ENCODE results near the gene ARG2. TPM values are rescaled to one million over a fixed set of nuclear protein-coding genes. Genes with fewer than 3 reads are reported as not detected.
"Not testable (repeated sequence)": the region's sequence is repeated elsewhere in the genome, so short reads cannot be mapped to it uniquely, and the experiment has no call there.

Gene ARG2
- total RNA-seq, 2 experiments from 2014 or later: 5.5 to 5.6 TPM

GRCh38 chr14:67582061-67582460, 37.7 kb upstream of the ARG2 start:
- ChIA-PET POLR2A (no interaction called here), CTCF (interaction anchor here (1.0 kb wide), 1 partner anchor 11 kb away, joined by 3 read pairs; no protein-coding TSS in a partner anchor)

DNA sequence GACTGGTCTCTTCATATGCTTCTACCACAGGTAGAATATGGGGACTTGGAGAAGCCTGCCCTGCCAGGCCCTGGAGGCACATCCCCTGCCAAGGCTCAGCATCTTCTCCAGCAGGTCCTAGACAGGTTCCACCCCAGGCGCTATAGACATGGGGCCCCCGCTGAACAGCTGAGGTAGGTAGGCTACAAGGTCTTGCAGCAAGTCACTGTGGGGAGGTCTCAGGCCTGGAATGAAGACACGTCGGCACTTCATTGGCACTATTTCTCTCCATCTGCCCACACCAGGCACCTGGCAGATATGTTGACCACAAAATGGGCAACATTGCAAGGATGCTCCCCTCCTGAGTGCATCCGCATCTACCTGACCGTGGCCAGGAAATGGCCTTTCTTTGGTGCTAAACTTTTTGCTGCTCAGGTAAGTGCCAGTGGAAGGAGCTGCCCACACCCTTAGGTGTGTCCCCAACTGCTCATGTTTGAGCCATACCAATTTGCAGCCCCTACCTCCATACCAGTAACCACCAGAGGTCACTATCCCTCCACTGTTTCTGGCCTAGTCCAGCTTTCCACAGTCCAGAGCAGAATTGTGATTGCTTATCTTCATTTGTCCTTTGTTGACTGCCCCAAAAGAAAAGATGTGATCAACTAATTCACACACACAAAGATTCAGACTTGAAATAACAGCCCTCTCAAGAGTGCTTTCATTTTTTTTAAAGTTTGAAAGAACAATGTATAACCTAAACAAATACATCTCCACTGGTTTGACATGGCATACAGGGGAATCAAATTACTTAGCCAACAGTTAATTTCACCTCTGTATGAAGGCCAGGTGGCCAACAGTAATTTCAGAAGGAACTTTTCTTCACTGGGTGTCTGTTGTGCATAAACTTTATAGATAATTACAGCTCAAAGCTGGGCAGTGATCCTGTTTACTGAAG, 35.7 kb upstream of the ARG2 start:
- ChIA-PET POLR2A (no interaction called here), CTCF (interaction anchor here (0.6 to 1.8 kb wide), 8 partner anchors 12 to 121 kb away, joined by 3 to 9 read pairs (median 4); partner anchors contain the start of genes PIGH and PLEKHH1)

DNA sequence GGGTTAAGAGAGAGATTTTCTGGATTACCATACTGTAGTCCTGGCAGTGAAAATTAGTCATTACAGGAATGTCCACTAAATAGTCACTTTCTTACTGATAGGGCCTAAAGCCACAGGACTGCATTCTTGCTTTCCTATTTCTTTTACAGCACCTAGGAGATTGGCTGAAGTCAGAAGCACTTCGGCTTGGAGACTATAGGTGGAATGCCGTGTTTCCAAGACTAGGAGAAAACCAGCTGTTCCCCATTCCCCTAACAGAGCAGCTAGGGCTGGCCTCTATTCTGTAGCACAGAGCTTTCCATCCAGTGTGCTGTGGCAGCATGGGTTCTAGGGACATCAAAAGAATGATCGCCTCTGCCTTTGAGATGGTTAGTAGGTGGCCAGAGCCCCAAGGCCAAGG, 34.7 kb upstream of the ARG2 start:
- POLR2A ChIA-PET: no interaction called here
- CTCF ChIA-PET: interaction anchor here (0.9 to 1.8 kb wide), 5 partner anchors 15 to 120 kb away, joined by 3 to 9 read pairs (median 4); partner anchors contain the start of genes PIGH and PLEKHH1

GRCh38 chr14:67586369-67586768, 33.4 kb upstream of the ARG2 start:
- ChIA-PET POLR2A (no interaction called here), CTCF (interaction anchor here (0.7 to 1.5 kb wide), 3 partner anchors 15 to 160 kb away, joined by 3 read pairs; no protein-coding TSS in a partner anchor)

DNA sequence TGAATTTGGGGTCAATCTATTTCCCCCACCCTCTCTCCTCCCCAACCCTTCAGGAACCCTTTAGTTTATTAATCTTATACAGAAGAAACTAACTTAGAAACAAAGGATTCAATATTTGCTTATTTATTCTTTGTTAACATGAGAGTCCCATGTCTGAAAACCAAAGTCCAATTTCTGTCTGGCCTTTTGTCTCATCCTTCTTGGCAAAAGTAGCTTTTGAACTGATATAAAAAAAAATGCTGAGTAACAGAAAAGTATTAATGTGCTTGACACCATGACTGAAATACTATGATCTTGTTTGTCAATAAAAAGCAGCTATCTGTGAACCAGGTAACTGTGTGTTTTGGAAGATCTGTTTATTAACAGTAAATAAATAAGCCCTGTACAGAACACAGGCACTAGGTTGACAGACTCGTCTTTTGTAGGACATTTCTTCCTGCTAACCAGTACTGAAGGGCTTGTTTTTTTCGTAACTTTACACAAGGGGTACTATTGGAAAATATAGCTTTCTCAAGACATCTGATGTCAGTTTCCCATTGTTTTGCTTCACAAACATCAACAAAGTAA, 30.4 kb upstream of the ARG2 start:
- POLR2A ChIA-PET: no interaction called here
- CTCF ChIA-PET: interaction anchor here (2.5 kb wide), 1 partner anchor 10 kb away, joined by 10 read pairs; the partner anchor contains the start of gene PIGH

- CTCF ChIA-PET, POLR2A ChIA-PET: not testable (repeated sequence)
These were observed 26.1 kb upstream of the ARG2 start for GRCh38 chr14:67593650-67594049.

DNA sequence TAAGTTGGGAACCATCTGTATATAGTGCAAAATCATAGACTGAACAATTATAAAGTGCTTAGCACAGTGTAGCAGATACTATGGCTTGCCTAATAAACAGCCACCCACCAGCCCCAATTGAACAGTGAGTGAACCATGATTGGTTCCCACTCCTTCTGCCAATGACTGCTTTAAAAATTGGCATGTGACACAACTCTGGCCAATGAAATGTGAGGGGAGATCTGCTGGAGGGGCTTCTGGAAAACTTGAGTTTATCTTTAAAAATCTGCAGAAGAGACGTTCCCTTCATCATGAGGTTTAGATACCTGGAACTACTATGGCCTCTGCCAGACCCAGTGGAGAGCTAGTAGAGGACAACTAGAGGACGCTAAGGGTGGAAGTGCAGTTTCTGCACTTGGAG, 24.3 kb upstream of the ARG2 start:
- POLR2A ChIA-PET: no interaction called here
- CTCF ChIA-PET: no interaction called here

DNA sequence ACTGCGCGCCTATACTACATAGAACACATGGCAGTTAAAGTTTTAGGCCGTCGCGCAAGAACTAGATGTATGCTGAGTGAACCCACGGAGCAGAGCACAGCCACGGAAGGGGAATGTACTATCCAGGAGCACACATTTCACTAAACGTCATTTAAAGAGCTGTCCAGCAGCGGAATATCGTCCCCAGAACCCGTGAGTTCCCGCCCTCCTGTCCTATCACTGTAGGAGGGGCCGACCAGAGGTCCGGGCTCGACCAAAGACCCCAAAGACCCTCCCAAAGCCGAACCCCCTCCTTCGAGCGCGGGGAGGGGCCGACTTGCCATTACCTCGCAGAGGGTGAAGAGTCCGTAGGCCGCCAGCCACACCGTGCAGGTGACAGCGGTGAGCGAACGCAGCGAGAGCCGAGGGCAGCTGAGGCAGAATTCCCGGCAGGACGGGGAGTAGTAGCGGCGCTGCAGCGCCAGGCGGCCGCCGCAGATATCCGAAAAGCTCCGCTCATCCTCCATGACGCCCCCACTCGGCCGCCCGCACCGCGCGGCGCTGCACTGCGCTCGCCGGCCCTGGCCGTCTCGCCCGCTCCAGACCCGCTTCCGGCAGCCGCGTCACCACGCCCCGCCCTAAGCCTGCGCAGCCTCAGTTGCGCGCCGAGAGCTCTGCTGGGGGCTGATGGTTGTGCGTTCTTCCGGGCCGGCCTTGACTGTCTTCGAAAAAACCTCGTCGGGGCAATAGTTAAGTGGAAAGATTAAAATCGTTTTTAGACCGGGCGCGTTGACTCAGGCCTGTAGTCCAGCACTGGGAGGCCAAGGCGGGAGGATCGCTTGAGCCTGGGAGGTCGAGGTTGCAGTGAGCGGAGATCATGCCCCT, 19.8 kb upstream of the ARG2 start, which contains the start of gene PIGH:
PIGH (minus strand) TSS at position 571 of the 864 bp plus-strand sequence; CDS start at position 506, 65 bp downstream.
- POLR2A ChIA-PET: interaction anchor here (0.5 to 2.1 kb wide), 6 partner anchors 19 to 173 kb away, joined by 3 to 13 read pairs (median 4); partner anchors contain the start of gene RDH11
- CTCF ChIA-PET: interaction anchor here (0.7 to 2.5 kb wide), 12 partner anchors 10 to 172 kb away, joined by 3 to 10 read pairs (median 4); partner anchors contain the start of gene RDH11

DNA sequence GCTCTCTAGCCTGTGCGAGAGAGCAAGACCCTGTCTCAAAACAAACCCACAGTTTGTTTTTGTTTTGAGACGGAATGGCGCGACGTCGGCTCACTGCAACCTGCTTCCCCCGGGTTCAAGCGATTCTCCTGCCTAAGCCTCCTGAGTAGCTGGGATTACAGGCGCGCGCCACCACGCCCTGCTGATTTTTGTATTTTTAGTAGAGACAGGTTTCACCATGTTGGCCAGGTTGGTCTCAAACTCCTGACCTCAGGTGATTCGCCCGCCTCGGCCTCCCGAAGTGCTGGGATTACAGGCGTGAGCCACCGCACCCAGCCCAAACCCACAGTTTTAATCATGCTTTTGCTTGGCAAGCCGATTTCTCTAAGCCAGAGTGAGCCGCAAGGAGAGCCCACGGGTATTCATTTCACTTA, 19.2 kb upstream of the ARG2 start:
- ChIA-PET POLR2A (interaction anchor here (0.5 to 2.1 kb wide), 5 partner anchors 18 to 174 kb away, joined by 3 to 13 read pairs (median 4); partner anchors contain the start of gene RDH11), CTCF (interaction anchor here (0.7 to 2.5 kb wide), 8 partner anchors 11 to 122 kb away, joined by 3 to 10 read pairs (median 6); partner anchors contain the start of gene RDH11)

DNA sequence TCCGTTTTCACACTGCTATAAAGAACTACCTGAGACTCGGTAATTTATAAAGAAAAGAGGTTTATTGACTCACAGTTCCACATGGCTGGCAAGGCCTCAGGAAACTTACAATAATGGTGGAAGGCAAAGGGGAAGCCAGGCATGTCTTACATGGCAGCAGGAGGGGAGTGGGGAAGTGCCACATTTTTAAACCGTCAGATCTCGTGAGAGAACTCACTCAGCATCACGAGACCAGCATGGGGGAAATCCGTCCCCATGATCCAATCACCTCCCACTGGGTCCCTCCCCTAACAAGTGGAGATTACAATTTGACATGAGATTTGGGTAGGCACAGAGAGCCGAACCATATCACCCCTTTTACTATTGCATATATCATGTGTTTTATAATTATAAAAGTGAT, 17.6 kb upstream of the ARG2 start:
- ChIA-PET CTCF (no interaction called here), POLR2A (no interaction called here)

DNA sequence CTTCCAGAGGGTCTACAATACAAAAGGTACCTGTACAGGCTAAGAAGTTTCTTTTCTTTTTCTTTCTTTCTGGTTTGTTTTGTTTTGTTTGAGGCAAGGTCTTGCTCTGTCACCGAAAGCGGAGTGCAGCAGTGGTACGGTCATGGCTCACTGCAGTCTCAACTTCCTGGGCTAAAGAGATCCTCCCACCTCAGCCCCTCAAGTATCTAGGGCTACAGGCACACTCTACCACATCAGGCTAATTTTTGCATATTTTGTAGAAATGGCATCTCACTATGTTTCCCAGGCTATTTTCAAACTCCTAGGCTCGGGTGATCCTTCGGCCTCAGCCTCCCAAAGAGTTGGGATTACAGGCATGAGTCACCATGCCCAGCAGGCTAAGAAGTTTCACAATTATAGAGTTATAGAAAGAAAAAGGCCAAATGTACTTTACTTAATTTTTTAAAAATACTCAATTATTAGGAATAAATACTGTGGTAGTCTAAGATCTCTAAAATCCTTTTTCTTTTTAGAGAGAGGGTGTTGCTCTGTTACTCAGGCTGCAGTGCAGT, 16.6 kb upstream of the ARG2 start:
- ChIA-PET CTCF (no interaction called here), POLR2A (no interaction called here)

DNA sequence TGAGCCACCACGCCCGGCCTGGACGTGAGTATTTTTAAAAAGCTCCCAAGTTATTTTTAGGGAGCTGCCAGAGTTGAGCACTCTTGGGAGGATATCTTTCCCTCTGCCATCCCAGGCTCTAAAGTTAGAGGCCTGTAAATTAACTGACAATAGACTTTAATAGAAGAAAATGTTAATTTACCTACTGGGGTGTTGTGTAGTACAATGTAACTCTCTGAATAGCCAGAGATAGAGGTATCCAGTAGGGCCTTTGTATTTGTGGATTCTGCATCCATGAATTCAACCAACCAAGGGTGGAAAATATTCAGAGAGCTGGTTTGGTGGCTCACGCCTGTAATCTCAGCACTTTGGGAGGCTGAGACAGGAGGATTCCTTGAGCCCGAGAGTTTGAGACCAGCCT, 12.1 kb upstream of the ARG2 start:
- CTCF ChIA-PET: no interaction called here
- POLR2A ChIA-PET: no interaction called here

GRCh38 chr14:67609642-67610310, 9.9 kb upstream of the ARG2 start:
- CTCF ChIA-PET: no interaction called here
- POLR2A ChIA-PET: no interaction called here

DNA sequence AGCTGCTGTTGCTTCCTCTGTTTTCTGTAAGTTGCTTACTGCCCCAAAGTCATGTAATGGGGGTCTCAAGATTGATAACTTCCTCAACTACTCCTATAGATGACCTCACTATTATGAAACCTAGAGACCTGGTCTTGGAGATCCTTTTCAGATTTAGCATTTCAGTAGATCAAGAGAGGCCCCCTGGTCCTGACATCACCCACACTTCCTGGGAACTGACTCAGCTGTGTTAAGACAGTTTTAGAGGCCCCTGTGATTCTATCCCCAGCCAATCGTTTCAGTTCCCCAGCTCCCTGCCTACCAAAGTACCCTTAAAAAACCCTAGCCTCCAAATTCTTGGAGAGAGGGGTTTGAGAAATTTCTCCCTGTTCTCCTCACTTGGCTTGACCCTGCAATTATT, 9.2 kb upstream of the ARG2 start:
- POLR2A ChIA-PET: interaction anchor here (0.7 kb wide), 1 partner anchor 64 kb away, joined by 3 read pairs; no protein-coding TSS in a partner anchor
- CTCF ChIA-PET: no interaction called here

- ChIA-PET CTCF (interaction anchor here (0.8 to 1.9 kb wide), 7 partner anchors 19 to 86 kb away, joined by 3 to 13 read pairs (median 5); partner anchors contain the start of genes PIGH and RDH11), POLR2A (interaction anchor here (0.8 to 0.9 kb wide), 2 partner anchors 18 to 24 kb away, joined by 3 read pairs; partner anchors contain the start of gene PIGH)
These were observed 1.1 kb upstream of the ARG2 start for GRCh38 chr14:67618617-67619063.

GRCh38 chr14:67620217-67620785, 581 bp downstream of the ARG2 start:
- ChIA-PET CTCF (interaction anchor here (0.6 to 1.2 kb wide), 9 partner anchors 8 to 84 kb away, joined by 3 to 5 read pairs (median 3); no protein-coding TSS in a partner anchor), POLR2A (interaction anchor here (0.6 to 1.5 kb wide), 3 partner anchors 44 to 79 kb away, joined by 3 to 6 read pairs (median 4); partner anchors contain the start of gene RDH11)

DNA sequence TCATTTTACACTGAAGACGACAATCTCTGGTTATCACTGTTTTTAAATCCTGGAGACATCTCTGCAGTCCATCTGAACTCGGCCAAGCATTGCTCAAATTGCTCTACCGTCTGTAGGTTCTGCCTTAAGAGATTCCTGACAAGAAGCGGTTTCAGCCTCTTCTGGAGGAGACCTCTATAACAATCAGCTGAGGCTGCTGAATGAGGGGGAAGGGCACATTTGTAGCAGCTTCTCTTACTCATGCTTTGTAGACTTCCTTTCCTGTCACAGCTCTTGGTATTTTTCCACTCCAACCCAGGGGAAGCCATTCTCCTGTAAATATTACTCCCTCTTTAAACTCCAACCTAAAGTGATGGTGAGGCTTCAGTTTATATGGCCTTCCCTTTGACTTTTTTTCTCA, 3.0 kb downstream of the ARG2 start:
- ChIA-PET CTCF (no interaction called here), POLR2A (no interaction called here)

DNA sequence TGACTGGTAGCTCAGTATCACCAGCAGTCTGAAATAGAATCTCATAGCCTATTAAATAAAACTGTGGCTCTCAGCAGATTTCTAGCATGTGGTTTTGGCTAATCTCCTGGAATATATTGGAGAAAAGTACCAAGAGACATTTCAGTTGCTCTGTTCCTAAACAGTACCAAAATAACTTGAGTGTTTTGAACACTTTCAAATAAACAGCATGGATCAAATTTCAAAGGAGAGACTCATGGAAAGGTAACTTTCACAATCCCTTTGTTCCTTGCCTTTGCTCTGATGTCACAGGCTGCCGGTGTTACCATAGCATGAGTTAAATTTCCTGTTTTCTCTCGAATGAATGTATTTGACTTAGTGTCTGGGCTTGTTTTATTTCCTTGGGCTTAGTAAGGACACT, 3.4 kb downstream of the ARG2 start:
- POLR2A ChIA-PET: no interaction called here
- CTCF ChIA-PET: no interaction called here

All from activated CD8-positive, alpha-beta memory T cell treated with anti-CD3 and anti-CD28 coated beads for 36 hours (primary cell).